GOT3 (cell line): Measurements from ENCODE around the gene RHBG.
"Not testable (repeated sequence)": the region's sequence is repeated elsewhere in the genome, so short reads cannot be mapped to it uniquely, and the experiment has no call there.

Experiments
- DNase-seq: peaks from one replicate; lab custom pipeline; 2025; ENCODE audit warnings: mixed read lengths; lab: John Stamatoyannopoulos, UW

Gene RHBG

GRCh38 chr1:156365754-156366153 lies 3.3 kb upstream of the RHBG start:
- DNase-seq: no peak

- no peak for DNase-seq
Observed at GRCh38 chr1:156366378-156367166, 2.4 kb upstream of the RHBG start.

GRCh38 chr1:156367383-156368156 lies 1.4 kb upstream of the RHBG start:
- no peak for DNase-seq

- DNase-seq: no peak
Observed at GRCh38 chr1:156368157-156368658, 803 bp upstream of the RHBG start.

GRCh38 chr1:156369685-156370286 lies 775 bp downstream of the RHBG start:
- DNase-seq: not testable (repeated sequence)

GRCh38 chr1:156371553-156372264 lies 2.7 kb downstream of the RHBG start:
- no peak for DNase-seq

GRCh38 chr1:156372265-156372586 lies 3.2 kb downstream of the RHBG start:
- no peak for DNase-seq

GRCh38 chr1:156372876-156373275 lies 3.9 kb downstream of the RHBG start:
- DNase-seq: no peak

- DNase-seq: no peak
Observed at GRCh38 chr1:156373546-156373945, 4.5 kb downstream of the RHBG start.

GRCh38 chr1:156376146-156376545 lies 7.1 kb downstream of the RHBG start:
- DNase-seq: no peak

- DNase-seq: no peak
Observed at GRCh38 chr1:156376958-156377919, 8.2 kb downstream of the RHBG start.

- no peak for DNase-seq
Observed at GRCh38 chr1:156378557-156378956, 9.5 kb downstream of the RHBG start.

GRCh38 chr1:156379420-156380165 lies 10.6 kb downstream of the RHBG start:
- no peak for DNase-seq

GRCh38 chr1:156382561-156382960 lies 13.6 kb downstream of the RHBG start:
- DNase-seq: no peak

- DNase-seq: no peak
Observed at GRCh38 chr1:156383023-156383422, 14.0 kb downstream of the RHBG start.

GRCh38 chr1:156384007-156384406 lies 15.0 kb downstream of the RHBG start:
- no peak for DNase-seq

GRCh38 chr1:156384658-156385057 lies 15.6 kb downstream of the RHBG start:
- DNase-seq: no peak

- DNase-seq: no peak
Observed at GRCh38 chr1:156385534-156386031, 16.6 kb downstream of the RHBG start.

GRCh38 chr1:156386134-156386901 lies 17.3 kb downstream of the RHBG start:
- DNase-seq: no peak
